ENCODE measurements around the gene NFATC2.

Gene NFATC2

DNA sequence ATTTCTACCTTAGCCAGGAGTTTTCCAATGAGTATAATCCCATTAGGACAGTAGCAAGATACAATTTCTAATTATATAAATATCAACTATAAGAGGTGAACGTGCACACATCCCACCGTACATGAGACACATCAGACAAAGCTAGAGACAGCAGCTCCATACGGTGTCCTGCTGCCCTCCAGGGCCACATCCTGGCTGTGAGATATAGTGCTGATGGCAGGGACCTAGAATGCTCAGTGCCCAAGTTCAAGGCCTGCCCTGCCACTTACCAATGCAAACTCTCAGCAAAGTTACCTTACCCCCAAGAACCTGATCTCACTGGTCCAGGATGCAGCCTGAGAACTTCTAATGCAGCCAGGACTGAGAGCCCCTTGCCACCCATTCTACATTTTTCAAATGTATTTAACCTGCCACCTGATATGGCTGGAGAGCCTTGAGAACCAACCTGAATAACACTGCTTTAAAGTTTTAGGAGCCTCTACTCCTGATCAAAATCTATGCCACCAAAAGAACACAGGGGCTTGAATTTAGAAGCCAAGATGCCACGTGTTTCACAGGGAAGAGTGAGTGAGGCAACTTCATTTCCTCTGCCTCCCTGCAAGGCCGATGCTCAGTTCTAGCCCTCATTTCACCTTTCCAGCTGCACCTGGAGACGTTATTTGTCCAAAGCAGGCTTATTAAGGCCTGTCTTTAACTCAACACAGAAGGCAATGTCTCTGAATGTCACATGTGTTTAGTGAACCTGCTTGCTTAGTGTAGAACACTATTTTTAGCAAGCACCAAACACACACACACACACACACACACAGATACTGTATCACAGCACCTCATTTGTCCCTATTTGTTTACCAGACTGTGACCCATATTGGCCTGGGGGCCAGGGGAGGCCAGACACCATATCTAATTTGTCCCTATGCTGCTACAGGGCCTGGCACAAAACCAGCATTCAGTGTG lies 6.1 kb downstream of the NFATC2 start:
- TF ChIP-seq, protein P1, sequence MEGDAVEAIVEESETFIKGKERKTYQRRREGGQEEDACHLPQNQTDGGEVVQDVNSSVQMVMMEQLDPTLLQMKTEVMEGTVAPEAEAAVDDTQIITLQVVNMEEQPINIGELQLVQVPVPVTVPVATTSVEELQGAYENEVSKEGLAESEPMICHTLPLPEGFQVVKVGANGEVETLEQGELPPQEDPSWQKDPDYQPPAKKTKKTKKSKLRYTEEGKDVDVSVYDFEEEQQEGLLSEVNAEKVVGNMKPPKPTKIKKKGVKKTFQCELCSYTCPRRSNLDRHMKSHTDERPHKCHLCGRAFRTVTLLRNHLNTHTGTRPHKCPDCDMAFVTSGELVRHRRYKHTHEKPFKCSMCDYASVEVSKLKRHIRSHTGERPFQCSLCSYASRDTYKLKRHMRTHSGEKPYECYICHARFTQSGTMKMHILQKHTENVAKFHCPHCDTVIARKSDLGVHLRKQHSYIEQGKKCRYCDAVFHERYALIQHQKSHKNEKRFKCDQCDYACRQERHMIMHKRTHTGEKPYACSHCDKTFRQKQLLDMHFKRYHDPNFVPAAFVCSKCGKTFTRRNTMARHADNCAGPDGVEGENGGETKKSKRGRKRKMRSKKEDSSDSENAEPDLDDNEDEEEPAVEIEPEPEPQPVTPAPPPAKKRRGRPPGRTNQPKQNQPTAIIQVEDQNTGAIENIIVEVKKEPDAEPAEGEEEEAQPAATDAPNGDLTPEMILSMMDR (IDR thresholded peaks at IDR 0.05; ENCODE audit: borderline replicate concordance, insufficient read depth, low read depth, low read length): no peak
- H3K4me3 ChIP-seq (ENCODE audit: low read depth, low read length): no peak overlapping the region

DNA sequence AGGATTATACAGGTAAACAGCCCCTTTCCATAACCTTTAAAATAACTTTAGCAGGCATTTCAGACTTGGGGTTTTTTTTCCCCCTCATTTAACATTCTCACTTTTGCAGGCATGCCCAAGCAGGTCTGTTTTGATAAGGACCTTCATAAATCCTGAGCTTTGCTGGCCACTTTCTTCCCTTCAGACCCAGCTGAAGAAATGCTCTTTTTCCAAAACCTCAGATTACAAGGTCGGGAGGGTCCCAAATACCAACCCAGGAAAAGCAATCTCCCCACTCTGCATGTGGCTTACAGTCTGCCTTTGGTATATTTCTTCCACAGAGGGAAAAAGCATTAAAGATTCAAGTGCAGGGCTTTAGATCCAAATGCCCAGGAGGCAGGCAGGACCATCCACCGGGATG lies 6.8 kb downstream of the NFATC2 start:
- TF ChIP-seq, protein P1 (IDR thresholded peaks at IDR 0.05; ENCODE audit: borderline replicate concordance, insufficient read depth, low read depth, low read length): no peak
- no peak overlapping the region for H3K4me3 ChIP-seq (ENCODE audit: low read depth, low read length)

DNA sequence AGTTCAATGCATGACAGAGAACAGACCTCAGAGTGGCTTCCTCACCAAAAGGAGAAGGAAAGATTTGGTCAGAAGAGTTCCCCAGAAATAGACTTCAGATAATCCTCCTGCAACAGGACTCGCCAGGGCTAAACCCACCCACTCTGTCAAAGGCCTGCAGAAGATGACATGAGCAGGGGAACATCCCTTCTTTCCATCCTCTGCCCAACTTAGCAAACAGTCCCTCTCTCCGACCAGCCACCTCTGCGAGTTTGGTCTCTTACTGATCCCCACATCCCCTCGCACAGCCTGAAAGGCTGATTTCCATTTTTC lies 7.5 kb downstream of the NFATC2 start:
- TF ChIP-seq, protein P1 (IDR thresholded peaks at IDR 0.05; ENCODE audit: borderline replicate concordance, insufficient read depth, low read depth, low read length): no peak
- no peak overlapping the region for H3K4me3 ChIP-seq (ENCODE audit: low read depth, low read length)

DNA sequence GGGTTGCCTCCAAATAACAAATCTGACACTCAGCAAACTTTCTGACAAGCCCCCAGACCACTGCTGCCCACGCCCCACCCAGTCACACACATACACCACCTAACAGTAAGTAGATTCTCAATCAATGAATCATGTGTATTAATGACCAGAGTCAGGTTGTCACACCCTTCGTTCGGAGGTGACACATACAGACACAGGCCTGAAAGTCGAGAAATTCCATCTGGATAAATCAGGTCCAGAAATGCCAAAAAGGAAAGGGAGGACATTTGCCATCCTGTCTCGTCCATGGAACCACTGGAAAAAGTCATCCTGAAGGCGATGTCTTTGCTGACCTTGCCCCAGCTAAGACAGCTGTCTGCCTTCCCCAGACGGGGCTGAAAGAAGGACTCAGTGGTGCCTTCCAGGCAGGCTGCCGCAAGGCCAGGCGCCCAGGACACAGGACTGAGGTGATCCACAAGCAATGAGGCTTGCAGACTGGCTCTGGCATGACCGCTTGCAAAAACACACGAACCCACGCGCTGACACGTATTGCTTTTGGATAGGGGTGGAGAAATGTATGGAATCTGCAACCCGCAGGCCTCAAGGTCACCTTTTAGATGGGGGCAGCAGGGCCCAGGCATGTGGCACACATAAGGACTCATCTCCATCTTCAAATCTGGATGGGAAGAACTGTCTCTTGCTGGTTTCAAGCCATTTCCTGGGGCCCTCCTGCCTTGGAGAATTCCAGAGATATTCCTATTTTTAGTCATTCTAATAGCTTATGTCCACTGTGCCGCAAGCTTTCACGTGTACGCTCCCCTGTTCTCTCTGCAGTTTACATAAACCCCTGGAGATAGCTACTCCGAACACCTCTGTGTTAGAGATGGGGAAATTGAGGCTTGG lies 9.0 kb downstream of the NFATC2 start:
- TF ChIP-seq, protein P1 (IDR thresholded peaks at IDR 0.05; ENCODE audit: borderline replicate concordance, insufficient read depth, low read depth, low read length): no peak
- H3K4me3 ChIP-seq (ENCODE audit: low read depth, low read length): no peak overlapping the region

DNA sequence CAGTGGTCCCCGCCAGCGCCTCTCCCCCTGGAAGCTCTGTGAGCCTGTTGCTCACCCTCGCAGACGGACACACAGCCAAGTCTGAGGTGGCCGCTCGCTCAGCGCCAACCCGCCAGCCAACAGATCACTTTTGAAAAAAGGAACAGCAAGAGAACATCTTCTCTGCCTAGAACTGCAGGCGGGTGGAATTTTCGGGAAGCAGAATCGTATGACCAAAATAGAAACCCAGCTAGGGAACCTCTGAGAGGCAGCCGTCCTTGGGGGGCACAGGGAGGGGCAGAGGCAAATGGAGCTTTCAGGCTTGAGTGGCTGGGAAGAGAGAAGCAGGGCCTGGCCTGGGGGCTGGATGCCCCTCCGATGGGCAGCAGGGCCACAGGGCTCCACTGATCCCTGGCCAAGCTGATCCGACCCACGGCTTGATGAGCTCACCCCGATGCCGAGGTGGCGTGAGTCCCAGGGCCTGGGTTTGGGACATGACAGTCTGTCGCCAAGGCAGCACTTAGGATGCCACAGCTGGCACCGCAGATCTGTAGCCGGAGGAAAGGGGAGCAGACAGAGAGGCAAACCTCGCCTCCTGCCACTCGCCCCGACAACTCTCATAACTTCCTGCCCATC lies 9.8 kb downstream of the NFATC2 start:
- H3K4me3 ChIP-seq (ENCODE audit: low read depth, low read length): no peak overlapping the region
- TF ChIP-seq, protein P1 (IDR thresholded peaks at IDR 0.05; ENCODE audit: borderline replicate concordance, insufficient read depth, low read depth, low read length): no peak

DNA sequence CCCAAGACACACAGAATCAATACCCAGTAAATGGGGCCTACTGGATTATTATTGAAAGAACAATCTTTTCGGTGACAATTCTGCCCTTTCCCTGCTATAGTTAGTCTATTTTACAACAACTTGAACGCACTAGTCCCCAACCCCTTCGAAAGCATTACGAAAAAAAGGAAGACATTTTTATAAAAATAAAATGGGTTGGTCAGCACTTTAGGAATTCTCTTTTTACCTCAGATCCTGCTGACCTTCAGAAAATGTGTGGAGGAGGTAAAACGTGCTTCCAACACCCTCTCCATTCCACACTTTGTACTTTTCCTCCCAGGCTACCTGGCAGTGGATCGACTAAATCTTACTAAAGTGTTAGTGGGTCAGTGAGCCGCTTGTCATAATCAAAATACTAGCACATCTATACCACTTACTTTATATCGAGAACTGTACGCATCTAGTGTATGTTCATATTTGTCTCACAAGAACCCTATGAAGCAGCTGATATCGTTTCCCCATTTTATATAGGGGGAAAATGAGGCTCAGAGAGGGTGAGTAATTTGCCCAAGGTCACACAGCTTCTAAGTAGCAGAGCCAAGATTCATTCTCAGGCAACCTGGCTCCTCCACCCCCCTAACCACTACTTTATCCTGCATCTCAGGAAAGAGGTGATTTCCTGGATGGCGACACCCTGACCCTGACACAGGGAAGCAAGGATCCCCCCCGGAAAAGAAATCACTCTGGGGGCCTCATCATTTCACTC lies 10.6 kb downstream of the NFATC2 start:
- H3K4me3 ChIP-seq (ENCODE audit: low read depth, low read length): no peak overlapping the region
- TF ChIP-seq, protein P1 (IDR thresholded peaks at IDR 0.05; ENCODE audit: borderline replicate concordance, insufficient read depth, low read depth, low read length): no peak

Data from GM12875 (cell line).